SW 1271 (cell line): ENCODE results near the gene KANSL3.
A peak's percentile ranks its signal among the peaks of the same experiment; 100 is the strongest.
"Not testable (repeated sequence)": the region's sequence is repeated elsewhere in the genome, so short reads cannot be mapped to it uniquely, and the experiment has no call there.

Experiments used
- DNase-seq, 2 experiments: peaks; one replicate each; lab custom pipeline; 2025; lab: John Stamatoyannopoulos, UW

KANSL3 gene

DNA sequence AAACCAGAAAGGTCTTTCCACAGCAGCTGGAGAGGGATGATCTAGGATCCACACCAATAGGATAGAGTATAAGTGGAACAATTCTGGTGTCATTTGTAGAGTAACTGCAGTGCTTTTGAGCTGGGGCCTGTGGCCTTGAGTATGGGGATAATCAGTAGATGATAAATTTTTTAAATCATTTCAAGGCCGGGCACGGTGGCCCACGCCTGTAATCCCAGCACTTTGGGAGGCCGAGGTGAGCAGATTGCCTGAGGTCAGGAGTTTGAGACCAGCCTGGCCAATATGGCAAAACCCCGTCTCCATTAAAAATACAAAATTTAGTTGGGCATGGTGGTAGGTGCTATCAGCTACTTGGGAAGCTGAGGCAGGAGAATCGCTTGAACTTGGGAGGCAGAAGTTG, 80.7 kb downstream of the KANSL3 start:
- not testable (repeated sequence) for DNase-seq

DNA sequence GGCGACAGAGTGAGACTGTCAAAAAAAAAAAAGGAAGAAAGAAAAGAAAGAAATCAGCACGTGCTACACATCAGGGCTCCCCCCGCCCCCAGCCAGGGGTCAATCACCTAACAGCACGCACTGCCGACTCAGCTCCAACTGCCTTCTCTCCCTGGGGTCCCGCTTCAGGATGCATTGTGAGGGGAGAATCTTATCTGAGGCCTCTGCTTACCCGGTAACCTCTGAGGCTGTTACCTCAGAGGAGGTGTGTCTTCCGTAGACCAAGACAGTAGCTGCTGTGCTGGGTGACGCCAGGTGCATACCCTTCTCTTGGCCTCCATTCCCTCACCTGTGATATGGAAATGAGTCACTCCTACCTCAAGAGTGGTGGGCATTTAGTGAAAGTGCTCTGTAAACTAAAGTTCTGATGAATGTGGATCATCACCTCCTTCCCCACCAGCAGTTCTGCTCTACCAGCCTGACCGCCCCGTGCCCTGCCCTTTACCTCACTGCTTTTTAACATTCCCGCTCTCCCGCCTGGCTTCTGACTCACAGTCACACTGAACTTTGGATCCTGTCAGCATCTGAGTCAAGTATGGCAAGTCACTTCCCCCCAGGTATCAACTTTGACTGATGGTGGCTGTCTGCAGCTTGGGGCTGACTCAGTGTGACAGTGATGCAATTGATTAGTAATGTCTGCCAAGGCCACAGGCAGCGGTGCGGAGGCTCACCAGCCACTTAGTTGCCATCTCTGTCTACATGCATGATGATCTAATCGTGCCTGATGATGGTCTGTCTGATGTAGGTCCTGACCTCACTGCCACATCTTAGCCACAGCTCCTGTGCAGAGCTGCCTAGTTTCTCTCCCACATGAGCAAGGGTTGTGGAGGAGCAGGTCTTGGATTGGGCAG, 81.4 kb downstream of the KANSL3 start:
- peak; percentile 35 to 38 for DNase-seq

DNA sequence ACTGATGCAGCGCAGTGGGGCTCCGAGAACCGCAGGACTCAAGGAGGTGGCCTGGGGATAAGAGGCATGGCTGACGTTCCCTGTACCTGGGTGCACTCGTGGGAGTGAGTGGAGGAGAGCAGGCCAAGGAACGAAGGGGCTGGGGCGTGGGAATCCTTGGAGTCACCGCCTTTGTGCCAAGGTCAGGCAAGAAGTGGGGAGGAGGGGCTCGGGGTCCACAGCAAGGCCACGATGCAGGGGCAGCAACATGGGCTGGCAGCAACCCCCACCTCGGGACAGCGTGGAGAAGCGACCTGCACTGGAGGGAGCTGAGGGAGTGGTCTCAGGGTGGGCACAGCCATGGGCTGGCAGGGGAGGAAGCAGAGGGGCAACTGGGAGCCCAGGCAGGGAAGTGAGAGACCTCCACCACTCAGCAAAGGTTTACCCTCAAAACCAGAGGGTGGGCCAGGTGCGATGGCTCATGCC, 82.9 kb downstream of the KANSL3 start:
- DNase-seq = no peak

GRCh38 chr2:96554293-96555145, 83.6 kb downstream of the KANSL3 start:
- peak; percentile 17 to 36 for DNase-seq

DNA sequence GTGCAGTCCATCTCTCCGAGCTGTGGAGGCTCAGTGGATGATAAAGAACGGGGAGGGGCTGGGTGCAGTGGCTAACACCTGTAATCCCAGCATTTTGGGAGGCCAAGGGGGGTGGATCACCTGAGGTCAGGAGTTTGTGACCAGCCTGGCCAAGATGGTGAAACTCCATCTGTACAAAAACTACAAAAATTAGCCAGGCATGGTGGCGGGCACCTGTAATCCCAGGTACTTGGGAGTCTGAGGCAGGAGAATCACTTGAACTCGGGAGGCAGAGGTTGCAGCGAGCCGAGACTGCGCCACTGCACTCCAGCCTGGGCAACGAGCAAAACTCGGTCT, 84.2 kb downstream of the KANSL3 start:
- DNase-seq = not testable (repeated sequence)

DNA sequence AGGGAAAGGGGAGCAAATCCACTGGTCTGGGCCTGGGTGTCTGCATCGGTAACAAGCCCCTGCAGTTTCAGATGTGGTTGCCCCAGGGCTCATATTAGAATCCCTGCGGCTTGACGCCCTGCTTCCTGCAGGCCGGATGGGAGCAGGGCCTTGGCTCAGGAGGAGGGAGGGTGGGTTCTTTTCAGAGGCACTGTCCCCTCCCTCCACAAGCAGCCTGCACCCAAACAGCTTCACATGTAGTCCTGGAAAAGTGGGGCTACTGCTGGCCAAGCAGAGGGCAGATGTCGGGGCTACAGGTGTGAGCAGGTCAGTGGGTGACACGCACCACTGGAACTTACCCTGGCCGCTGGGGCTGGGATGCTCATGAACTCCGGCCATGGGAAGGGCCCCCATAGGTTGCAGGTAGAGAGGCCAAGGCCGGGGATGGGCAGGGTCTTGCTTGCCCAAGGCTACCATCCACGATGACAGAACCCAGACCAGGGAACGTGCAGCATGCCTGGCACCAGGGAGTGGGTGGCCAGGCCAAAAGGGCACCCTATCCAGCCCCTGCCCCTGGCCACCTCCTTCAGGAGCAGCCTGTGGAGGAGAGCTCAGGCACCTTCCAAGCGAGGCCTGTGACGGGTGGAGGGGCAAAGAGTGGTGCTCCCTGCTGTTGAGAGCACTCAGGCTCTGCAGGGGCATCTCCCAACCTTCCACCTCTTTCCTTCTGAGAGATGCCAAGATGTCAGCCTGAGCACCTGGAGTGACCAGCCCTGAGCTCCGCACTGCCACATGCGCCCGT, 84.7 kb downstream of the KANSL3 start:
- DNase-seq = no peak

DNA sequence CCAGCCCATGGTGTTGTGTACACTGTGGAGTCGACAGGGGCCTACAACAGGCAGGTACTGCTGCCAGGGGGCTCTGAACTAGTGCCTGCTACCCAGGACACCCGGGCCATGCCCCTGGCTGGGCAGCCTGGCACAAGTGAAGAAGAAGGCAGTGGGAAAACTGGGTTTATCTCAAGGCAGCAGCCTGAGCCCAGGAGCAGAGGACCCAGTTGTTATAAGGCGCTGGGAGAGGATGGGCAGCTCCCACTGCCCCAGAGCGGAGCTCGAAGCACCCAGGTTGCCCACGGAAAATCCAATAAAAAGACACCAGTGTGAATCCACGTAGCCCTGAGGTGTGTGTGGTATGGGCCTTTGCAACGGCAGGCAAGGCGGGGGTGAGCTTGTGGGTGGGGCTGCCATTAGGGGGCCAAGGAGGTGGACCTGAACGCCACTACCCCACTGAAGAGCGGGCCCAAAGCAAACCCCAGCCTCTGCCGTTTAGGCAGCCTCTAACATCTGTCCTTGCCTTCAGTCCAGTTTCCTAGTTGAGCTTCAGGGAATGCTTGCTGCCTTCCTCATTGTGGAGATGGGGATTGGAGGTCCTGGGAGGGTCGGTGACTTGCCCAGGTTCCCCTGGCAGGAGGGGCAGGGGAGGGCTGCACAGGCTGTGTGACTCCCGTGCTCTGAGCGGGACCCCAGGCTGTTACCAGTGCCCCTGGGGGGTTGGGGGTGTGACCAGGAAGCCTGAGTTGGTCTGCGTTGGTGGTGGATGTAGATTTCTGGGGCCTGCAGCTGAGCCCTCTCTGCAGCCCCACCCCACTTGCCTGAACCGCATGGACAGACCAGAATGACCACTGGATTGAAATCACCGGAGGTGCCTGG, 85.6 kb downstream of the KANSL3 start:
- no peak for DNase-seq

DNA sequence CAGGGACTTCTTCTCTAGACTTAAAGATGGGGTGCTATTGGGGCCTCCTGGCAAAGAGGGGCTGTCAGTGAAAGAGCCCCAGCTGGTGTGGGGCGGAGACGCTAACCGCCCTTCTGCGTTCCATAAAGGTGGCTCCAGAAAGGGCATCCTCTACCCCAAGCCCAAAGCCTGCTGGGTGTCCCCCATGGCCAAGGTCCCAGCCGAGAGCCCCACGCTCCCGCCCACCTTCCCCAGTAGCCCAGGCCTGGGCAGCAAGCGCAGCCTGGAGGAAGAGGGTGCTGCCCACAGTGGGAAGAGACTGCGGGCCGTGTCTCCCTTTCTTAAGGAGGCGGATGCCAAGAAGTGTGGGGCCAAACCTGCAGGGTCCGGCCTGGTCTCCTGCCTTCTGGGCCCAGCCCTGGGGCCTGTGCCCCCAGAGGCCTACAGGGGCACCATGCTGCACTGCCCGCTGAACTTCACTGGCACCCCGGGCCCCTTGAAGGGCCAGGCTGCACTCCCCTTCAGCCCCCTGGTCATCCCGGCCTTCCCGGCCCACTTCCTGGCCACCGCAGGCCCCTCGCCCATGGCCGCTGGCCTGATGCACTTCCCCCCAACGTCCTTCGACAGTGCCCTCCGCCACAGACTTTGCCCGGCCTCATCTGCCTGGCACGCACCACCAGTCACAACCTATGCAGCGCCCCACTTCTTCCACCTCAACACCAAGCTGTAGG, 86.4 kb downstream of the KANSL3 start:
- no peak for DNase-seq

DNA sequence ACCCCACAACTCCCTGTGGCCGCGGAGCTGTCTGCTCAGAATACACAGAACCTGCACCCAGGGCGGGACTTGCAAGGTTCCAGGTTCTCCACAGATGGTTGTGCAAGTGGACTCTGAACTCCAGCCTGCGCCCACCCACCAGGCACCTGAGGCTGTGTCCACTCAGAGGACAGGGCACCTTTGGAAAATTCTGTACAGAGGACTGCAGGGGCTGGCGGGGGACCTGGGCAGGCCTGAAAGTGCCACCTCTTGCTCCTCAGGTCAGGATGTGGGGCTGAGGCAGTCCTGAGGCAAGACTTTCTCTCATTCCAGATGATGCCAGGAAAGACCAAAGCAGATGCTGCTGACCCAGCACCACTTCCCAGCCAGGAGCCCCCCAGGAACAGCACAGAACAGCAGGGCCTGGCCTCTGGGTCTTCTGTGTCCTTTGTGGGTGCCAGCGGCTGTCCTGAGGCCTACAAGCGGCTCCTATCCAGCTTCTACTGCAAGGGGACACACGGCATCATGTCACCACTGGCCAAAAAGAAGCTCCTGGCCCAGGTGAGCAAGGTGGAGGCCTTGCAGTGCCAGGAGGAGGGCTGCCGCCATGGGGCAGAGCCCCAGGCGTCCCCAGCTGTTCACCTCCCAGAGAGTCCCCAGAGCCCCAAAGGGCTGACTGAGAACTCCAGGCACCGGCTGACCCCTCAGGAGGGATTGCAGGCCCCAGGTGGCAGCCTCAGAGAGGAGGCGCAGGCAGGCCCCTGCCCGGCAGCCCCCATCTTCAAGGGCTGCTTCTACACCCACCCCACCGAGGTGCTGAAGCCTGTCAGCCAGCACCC, 87.1 kb downstream of the KANSL3 start:
- DNase-seq = no peak

DNA sequence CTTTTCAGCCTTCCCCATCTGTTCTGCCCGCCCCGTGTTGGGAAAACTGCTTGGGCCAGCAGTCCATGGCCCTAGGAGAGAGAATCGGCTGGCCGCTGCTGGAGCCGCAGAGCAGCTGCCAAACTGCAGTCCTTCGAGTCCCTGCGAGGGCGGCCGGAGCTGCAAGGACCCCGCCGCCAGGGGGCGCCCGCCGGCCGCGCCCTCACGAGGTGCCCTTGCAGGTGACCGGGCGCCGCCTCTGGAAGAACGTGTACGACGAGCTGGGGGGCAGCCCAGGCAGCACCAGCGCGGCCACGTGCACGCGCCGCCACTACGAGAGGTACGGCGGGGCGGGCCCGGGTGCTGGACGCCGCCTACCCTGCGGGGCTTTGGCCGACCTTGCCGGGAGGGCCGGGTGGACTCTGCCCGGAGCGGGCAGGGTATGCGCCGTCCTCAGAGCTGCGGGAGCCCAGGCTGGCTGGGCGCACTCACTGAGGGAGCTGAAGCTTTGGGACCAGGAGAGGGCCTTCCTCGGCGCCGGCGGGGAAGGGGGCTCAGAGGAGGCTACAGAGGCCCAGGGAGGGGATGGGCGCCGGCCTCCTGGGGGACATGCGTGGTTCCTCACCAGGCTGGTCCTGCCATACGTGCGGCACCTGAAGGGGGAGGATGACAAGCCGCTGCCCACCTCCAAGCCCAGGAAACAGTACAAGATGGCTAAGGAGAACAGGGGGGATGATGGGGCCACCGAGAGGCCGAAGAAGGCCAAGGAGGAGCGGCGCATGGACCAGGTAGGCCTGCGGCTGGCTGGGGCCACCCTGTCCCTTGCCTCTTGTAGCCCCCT, 87.9 kb downstream of the KANSL3 start:
- no peak for DNase-seq

GRCh38 chr2:96549466-96549785, 88.7 kb downstream of the KANSL3 start:
- DNase-seq = no peak

- no peak for DNase-seq
Measured at GRCh38 chr2:96548558-96549465, 89.3 kb downstream of the KANSL3 start.

- DNase-seq = no peak
Measured at GRCh38 chr2:96547731-96548171, 90.4 kb downstream of the KANSL3 start.

GRCh38 chr2:96547203-96547641, 90.9 kb downstream of the KANSL3 start:
- DNase-seq = no peak

- DNase-seq = no peak
Measured at GRCh38 chr2:96546797-96547196, 91.3 kb downstream of the KANSL3 start.

DNA sequence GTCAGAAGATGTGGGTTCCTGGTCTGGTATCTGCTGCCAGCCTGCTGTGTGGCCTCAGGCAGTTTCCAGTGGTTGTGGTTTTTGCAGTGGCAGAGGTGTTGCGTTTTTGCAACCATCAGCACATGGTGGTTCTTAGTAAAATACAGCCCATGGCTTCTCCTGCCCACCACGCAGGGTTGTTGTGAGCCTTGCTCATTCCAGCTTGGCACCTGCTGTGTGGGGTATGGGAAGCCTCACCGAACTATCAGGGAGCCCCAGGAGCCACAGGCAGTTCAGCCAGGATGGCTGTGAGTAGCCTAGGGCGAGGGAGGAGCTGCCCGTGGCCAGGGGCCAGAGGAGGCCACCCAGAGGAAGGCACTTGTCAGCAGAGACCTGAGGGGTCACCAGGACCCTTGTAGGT, 91.8 kb downstream of the KANSL3 start:
- DNase-seq = no peak
